Renal pelvis (tissue), 4 donors: ENCODE measurements around the gene MTHFS. TPM values are rescaled to one million over a fixed set of nuclear protein-coding genes. Genes with fewer than 3 reads are reported as not detected.
"Not testable (repeated sequence)": the region's sequence is repeated elsewhere in the genome, so short reads cannot be mapped to it uniquely, and the experiment has no call there.

Source experiments
- DNase-seq: peaks from one replicate; pipeline ENCODE4 v3.0.0-alpha.2; 2013
- polyA plus RNA-seq, 3 donors: library from polyadenylated mRNA; unstranded; fragments of 120-200 nt; gene quantifications; one replicate each; pipeline ENCODE4 v1.2.1, GENCODE V29; 2013; ENCODE audit not compliant: insufficient read length in 3 of 3

MTHFS gene
- polyA plus RNA-seq, 3 donors, result 39.6 to 40.4 (median 39.7) TPM

- DNase-seq, result no peak
Observed at GRCh38 chr15:79919749-79920511, 23.1 kb upstream of the MTHFS start.

GRCh38 chr15:79919090-79919748 is 22.4 kb upstream of the MTHFS start:
- no peak for DNase-seq

- DNase-seq, result no peak
Observed at GRCh38 chr15:79918278-79918677, 21.5 kb upstream of the MTHFS start.

GRCh38 chr15:79916502-79917132 is 19.8 kb upstream of the MTHFS start:
- DNase-seq, result no peak

- not testable (repeated sequence) for DNase-seq
Observed at GRCh38 chr15:79915776-79916501, 19.1 kb upstream of the MTHFS start.

GRCh38 chr15:79914728-79915127 is 17.9 kb upstream of the MTHFS start:
- no peak for DNase-seq

GRCh38 chr15:79909556-79910335 is 12.9 kb upstream of the MTHFS start:
- DNase-seq, result not testable (repeated sequence)

- DNase-seq, result no peak
Observed at GRCh38 chr15:79904271-79904670, 7.5 kb upstream of the MTHFS start.

GRCh38 chr15:79903626-79904025 is 6.8 kb upstream of the MTHFS start:
- no peak for DNase-seq

GRCh38 chr15:79903144-79903543 is 6.3 kb upstream of the MTHFS start:
- no peak for DNase-seq

GRCh38 chr15:79901958-79902357 is 5.1 kb upstream of the MTHFS start:
- DNase-seq, result no peak

- not testable (repeated sequence) for DNase-seq
Observed at GRCh38 chr15:79900818-79901378, 4.1 kb upstream of the MTHFS start.

- DNase-seq, result no peak
Observed at GRCh38 chr15:79900087-79900486, 3.3 kb upstream of the MTHFS start.

- not testable (repeated sequence) for DNase-seq
Observed at GRCh38 chr15:79898786-79899185, 2.0 kb upstream of the MTHFS start.

GRCh38 chr15:79898369-79898768 is 1.6 kb upstream of the MTHFS start:
- no peak for DNase-seq

- no peak for DNase-seq
Observed at GRCh38 chr15:79897701-79898113, 893 bp upstream of the MTHFS start.

- DNase-seq, result no peak
Observed at GRCh38 chr15:79897380-79897678, 515 bp upstream of the MTHFS start.

GRCh38 chr15:79896131-79896633 is 632 bp downstream of the MTHFS start:
- DNase-seq, result peak; percentile 9

GRCh38 chr15:79887054-79887930 is 9.5 kb downstream of the MTHFS start:
- DNase-seq, result no peak

- no peak for DNase-seq
Observed at GRCh38 chr15:79886124-79886523, 10.7 kb downstream of the MTHFS start.
